Ishikawa (cell line): ENCODE data around the gene RBM10.

Experiments used
- CEBPB ChIP-seq: IDR thresholded peaks from 2 replicates; pipeline ENCODE4 v1.6.1; 2012
- CREB1 ChIP-seq: IDR thresholded peaks from 2 replicates; pipeline ENCODE4 v1.6.1; 2012; ENCODE audit warnings: low read depth
- EGR1 ChIP-seq: IDR thresholded peaks from 2 replicates; pipeline ENCODE4 v1.6.1; 2012
- EP300 ChIP-seq: IDR thresholded peaks from 2 replicates; pipeline ENCODE4 v1.6.1; 2012; ENCODE audit warnings: borderline replicate concordance
- FOXM1 ChIP-seq: IDR thresholded peaks from 2 replicates; pipeline ENCODE4 v1.6.1; 2012; ENCODE audit warnings: low read depth, borderline replicate concordance
- MAX ChIP-seq: IDR thresholded peaks from 2 replicates; pipeline ENCODE4 v1.6.1; 2012
- NFIC ChIP-seq: IDR thresholded peaks from 2 replicates; pipeline ENCODE4 v1.6.1; 2012
- RAD21 ChIP-seq: IDR thresholded peaks from 2 replicates; pipeline ENCODE4 v1.6.1; 2012; ENCODE audit warnings: low read depth
- REST ChIP-seq: IDR thresholded peaks from 2 replicates; pipeline ENCODE4 v1.6.1; 2012; ENCODE audit warnings: low read depth, mild to moderate bottlenecking
- TAF1 ChIP-seq: IDR thresholded peaks from 2 replicates; pipeline ENCODE4 v1.6.1; 2012; ENCODE audit warnings: low read depth, mild to moderate bottlenecking
- TCF12 ChIP-seq: IDR thresholded peaks from 2 replicates; pipeline ENCODE4 v1.6.1; 2012; ENCODE audit warnings: low read depth
- TEAD4 ChIP-seq: IDR thresholded peaks from 2 replicates; pipeline ENCODE4 v1.6.1; 2012
- USF1 ChIP-seq: IDR thresholded peaks from 2 replicates; pipeline ENCODE4 v1.6.1; 2012
- YY1 ChIP-seq: IDR thresholded peaks from 2 replicates; pipeline ENCODE4 v1.6.1; 2012; ENCODE audit warnings: low read depth
- ZBTB7A ChIP-seq: IDR thresholded peaks from 2 replicates; pipeline ENCODE4 v1.6.1; 2012; ENCODE audit warnings: low read depth

The RBM10 gene

DNA sequence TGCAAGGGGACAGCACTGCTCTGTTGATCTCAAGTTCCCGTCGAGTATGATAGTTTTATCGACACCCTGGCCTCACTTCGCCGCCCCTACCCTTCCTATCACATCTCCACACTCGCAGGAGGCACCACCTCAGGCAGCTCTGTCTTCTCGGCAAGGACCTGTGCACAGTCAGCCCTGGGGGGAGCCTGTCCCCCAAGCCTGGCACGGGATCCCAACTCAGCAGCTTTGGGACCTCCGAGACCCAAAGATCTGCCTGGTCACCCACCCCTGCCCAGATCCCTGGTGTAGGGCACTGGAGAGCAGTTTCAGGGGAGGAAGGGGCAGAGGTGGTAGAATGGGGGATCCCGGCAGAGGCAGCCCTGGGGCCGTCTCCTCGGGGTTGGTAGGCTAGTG is 30.6 kb downstream of the RBM10 start:
- TF ChIP-seq REST (no peak), ZBTB7A (no peak), TAF1 (no peak), NFIC (no peak), CREB1 (no peak), RAD21 (no peak), MAX (no peak), EP300 (no peak), USF1 (no peak), TCF12 (no peak), YY1 (no peak), TEAD4 (no peak), FOXM1 (no peak), CEBPB (no peak), EGR1 (no peak)

DNA sequence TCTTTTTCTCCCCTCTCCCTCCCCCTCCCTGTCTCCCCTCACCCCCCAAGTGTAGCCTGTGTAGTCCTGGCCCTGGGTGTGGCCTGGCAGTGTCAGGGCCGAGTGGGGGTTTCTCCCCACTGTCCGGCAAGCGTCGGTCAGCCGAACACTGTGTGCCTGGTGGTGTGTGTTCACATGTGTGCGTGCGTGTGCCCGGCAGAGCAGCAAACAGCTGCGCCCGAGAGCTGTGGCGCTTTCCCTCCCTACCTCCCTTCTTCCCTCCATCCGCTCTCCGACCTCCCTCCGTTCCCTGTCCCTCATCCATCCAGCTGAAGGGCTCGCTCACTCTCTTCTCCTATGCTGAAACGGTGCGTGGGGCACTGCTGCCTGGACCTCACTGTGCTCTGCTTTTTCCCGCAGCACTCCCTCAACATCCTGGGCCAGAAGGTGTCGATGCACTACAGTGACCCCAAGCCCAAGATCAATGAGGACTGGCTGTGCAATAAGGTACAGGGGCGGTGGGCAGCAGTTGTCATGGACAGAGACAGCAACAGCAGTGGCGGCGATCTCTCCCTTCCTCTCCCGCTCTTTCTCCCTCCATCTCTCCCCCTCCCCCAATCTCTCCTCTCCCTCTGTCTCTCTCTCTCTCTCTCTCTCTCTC is 31.2 kb downstream of the RBM10 start:
- TF ChIP-seq CREB1 (no peak), FOXM1 (no peak), EGR1 (no peak), EP300 (no peak), CEBPB (no peak), MAX (no peak), YY1 (no peak), RAD21 (no peak), REST (no peak), ZBTB7A (no peak), USF1 (no peak), TEAD4 (no peak)

GRCh38 chrX:47177079-47177478 is 32.1 kb downstream of the RBM10 start:
- TF ChIP-seq TAF1 (no peak), TEAD4 (no peak), USF1 (no peak), REST (no peak), EP300 (no peak), MAX (no peak), ZBTB7A (no peak), RAD21 (no peak), EGR1 (no peak), YY1 (no peak), NFIC (no peak)

DNA sequence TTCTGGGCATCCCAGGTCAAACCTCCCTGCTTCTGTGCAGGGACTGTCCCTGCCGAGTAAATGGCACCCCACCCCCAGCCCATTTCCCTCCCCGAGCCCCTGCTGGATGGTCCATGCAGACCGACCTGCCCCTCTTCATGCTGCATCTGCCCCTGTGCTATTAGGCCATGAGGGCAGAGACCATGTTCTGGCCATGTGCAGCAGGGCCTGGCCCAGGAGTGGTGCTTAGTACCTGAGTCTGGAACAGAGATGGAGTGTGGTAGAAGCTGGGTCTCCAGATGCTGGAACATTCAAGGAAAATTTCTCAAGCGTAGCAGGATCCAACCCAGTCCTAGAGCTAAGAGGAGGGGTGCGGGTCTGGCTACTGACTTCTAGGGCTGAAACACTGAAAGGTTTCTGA is 33.3 kb downstream of the RBM10 start:
- TF ChIP-seq MAX = no peak
- TF ChIP-seq REST = no peak
- TF ChIP-seq NFIC = no peak
- no peak for TF ChIP-seq YY1
- TF ChIP-seq TCF12 = no peak
- no peak for TF ChIP-seq EGR1
- no peak for TF ChIP-seq ZBTB7A
- no peak for TF ChIP-seq CREB1
- TF ChIP-seq TAF1 = no peak
- no peak for TF ChIP-seq EP300
- TF ChIP-seq TEAD4 = no peak
- TF ChIP-seq RAD21 = no peak
